HG03175 (cell line): ENCODE measurements around the gene HPS1.

Experiments
- ATAC-seq: cut with Tn5 transposase; IDR thresholded peaks from one replicate; pipeline ENCODE4 v1.9.1; 2021; ENCODE audit warnings: mild to moderate bottlenecking, moderate library complexity; ENCODE audit not compliant: unreplicated experiment

Gene HPS1

GRCh38 chr10:98446661-98447221 lies at the start of gene HPS1:
Gene HPS1 (minus strand): TSS chr10:98446935. CDS start chr10:98443240, 3,695 bp downstream.
- ATAC-seq, result peak; percentile 84

GRCh38 chr10:98492763-98493162 lies 46.0 kb upstream of the HPS1 start:
- ATAC-seq, result peak; percentile 45

GRCh38 chr10:98489561-98490481 lies 43.1 kb upstream of the HPS1 start:
- no peak for ATAC-seq

GRCh38 chr10:98488669-98489430 lies 42.1 kb upstream of the HPS1 start:
- ATAC-seq, result no peak

- ATAC-seq, result no peak
Observed at GRCh38 chr10:98487649-98488048, 40.9 kb upstream of the HPS1 start.

GRCh38 chr10:98486421-98486820 lies 39.7 kb upstream of the HPS1 start:
- no peak for ATAC-seq

- ATAC-seq, result no peak
Observed at GRCh38 chr10:98485959-98486358, 39.2 kb upstream of the HPS1 start.

GRCh38 chr10:98483658-98484057 lies 36.9 kb upstream of the HPS1 start:
- ATAC-seq, result no peak

- ATAC-seq, result no peak
Observed at GRCh38 chr10:98482096-98482495, 35.4 kb upstream of the HPS1 start.

- no peak for ATAC-seq
Observed at GRCh38 chr10:98481404-98481945, 34.7 kb upstream of the HPS1 start.

- peak; percentile 49 for ATAC-seq
Observed at GRCh38 chr10:98478430-98479222, 31.9 kb upstream of the HPS1 start.

- ATAC-seq, result no peak
Observed at GRCh38 chr10:98477861-98478260, 31.1 kb upstream of the HPS1 start.

GRCh38 chr10:98474628-98475027 lies 27.9 kb upstream of the HPS1 start:
- ATAC-seq, result peak; percentile 61

GRCh38 chr10:98472196-98472595 lies 25.5 kb upstream of the HPS1 start:
- no peak for ATAC-seq

GRCh38 chr10:98470850-98471249 lies 24.1 kb upstream of the HPS1 start:
- no peak for ATAC-seq

- no peak for ATAC-seq
Observed at GRCh38 chr10:98469001-98469931, 22.5 kb upstream of the HPS1 start.

- peak; percentile 91 for ATAC-seq
Observed at GRCh38 chr10:98467506-98468318, 21.0 kb upstream of the HPS1 start.

GRCh38 chr10:98466861-98467505 lies 20.2 kb upstream of the HPS1 start:
- ATAC-seq, result no peak
